HG03175 (cell line): Measurements from ENCODE around the gene POPDC2.
A peak's percentile ranks its signal among the peaks of the same experiment; 100 is the strongest.

Experiments used
- ATAC-seq: cut with Tn5 transposase; IDR thresholded peaks from one replicate; pipeline ENCODE4 v1.9.1; 2021; ENCODE audit warnings: mild to moderate bottlenecking, moderate library complexity; ENCODE audit not compliant: unreplicated experiment

POPDC2 gene

GRCh38 chr3:119672776-119673175, 12.4 kb upstream of the POPDC2 start:
- ATAC-seq, result no peak

- ATAC-seq, result no peak
Measured at GRCh38 chr3:119669906-119670570, 9.6 kb upstream of the POPDC2 start.

GRCh38 chr3:119665954-119666559, 5.7 kb upstream of the POPDC2 start:
- no peak for ATAC-seq

- peak; percentile 40 for ATAC-seq
Measured at GRCh38 chr3:119664850-119665379, 4.5 kb upstream of the POPDC2 start.

- no peak for ATAC-seq
Measured at GRCh38 chr3:119664370-119664769, 4.0 kb upstream of the POPDC2 start.

GRCh38 chr3:119663885-119664284, 3.5 kb upstream of the POPDC2 start:
- ATAC-seq, result no peak

GRCh38 chr3:119662604-119663373, 2.4 kb upstream of the POPDC2 start:
- no peak for ATAC-seq

GRCh38 chr3:119659606-119660291, 640 bp downstream of the POPDC2 start:
- ATAC-seq, result no peak

- no peak for ATAC-seq
Measured at GRCh38 chr3:119658994-119659393, 1.4 kb downstream of the POPDC2 start.

GRCh38 chr3:119657887-119658702, 2.3 kb downstream of the POPDC2 start:
- peak; percentile 52 for ATAC-seq

- ATAC-seq, result no peak
Measured at GRCh38 chr3:119653876-119654275, 6.5 kb downstream of the POPDC2 start.

- ATAC-seq, result no peak
Measured at GRCh38 chr3:119652306-119653033, 7.9 kb downstream of the POPDC2 start.

- ATAC-seq, result no peak
Measured at GRCh38 chr3:119649761-119650160, 10.6 kb downstream of the POPDC2 start.

- no peak for ATAC-seq
Measured at GRCh38 chr3:119647843-119648575, 12.4 kb downstream of the POPDC2 start.

- no peak for ATAC-seq
Measured at GRCh38 chr3:119647171-119647570, 13.2 kb downstream of the POPDC2 start.

- no peak for ATAC-seq
Measured at GRCh38 chr3:119645813-119646212, 14.6 kb downstream of the POPDC2 start.

GRCh38 chr3:119644481-119644880, 15.9 kb downstream of the POPDC2 start:
- ATAC-seq, result no peak

GRCh38 chr3:119643528-119643927, 16.9 kb downstream of the POPDC2 start:
- ATAC-seq, result no peak
